HL-60 (cell line): ENCODE measurements around the gene ITPR3.

Source experiments
- DNase-seq, 2 experiments: peaks; one replicate each; pipeline ENCODE4 v3.0.0-alpha.2; 2010 to 2020; ENCODE audit warnings: low read depth in 1 of 2, low spot score in 1 of 2
- H3K27ac ChIP-seq: fragments of 250-450 bp; sonication (Bioruptor Pico); replicated peaks from 2 replicates; pipeline ENCODE4 v1.5.1; 2020; ENCODE audit warnings: mild to moderate bottlenecking, moderate library complexity
- H3K27me3 ChIP-seq: fragments of 250-450 bp; sonication (Bioruptor Pico); 2 replicates; pipeline ENCODE4 v1.5.1; 2021; ENCODE audit warnings: mild to moderate bottlenecking, moderate library complexity; ENCODE audit not compliant: insufficient read depth, poor library complexity, severe bottlenecking
- H3K4me3 ChIP-seq: replicated peaks from 2 replicates; pipeline ENCODE4 v1.5.1; 2011; ENCODE audit warnings: mild to moderate bottlenecking, control low read depth, low read length; ENCODE audit not compliant: insufficient read depth
- GABPA ChIP-seq: IDR thresholded peaks from 2 replicates; pipeline ENCODE4 v1.6.1; 2012; ENCODE audit warnings: low read depth
- POLR2AphosphoS5 ChIP-seq: IDR thresholded peaks from 2 replicates; pipeline ENCODE4 v1.6.1; 2012; ENCODE audit warnings: low read depth
- REST ChIP-seq: IDR thresholded peaks from 2 replicates; pipeline ENCODE4 v1.6.1; 2012; ENCODE audit warnings: low read depth; ENCODE audit not compliant: insufficient replicate concordance
- SPI1 ChIP-seq: IDR thresholded peaks from 2 replicates; pipeline ENCODE4 v1.6.1; 2012; ENCODE audit warnings: low read depth, mild to moderate bottlenecking, borderline replicate concordance
- TF ChIP-seq, protein P1 (sequence below): IDR thresholded peaks from one replicate; pipeline ENCODE4 v1.5.1; 2011; ENCODE audit warnings: low read length, control low read depth, inconsistent platforms; ENCODE audit not compliant: insufficient read depth

ITPR3 gene

DNA sequence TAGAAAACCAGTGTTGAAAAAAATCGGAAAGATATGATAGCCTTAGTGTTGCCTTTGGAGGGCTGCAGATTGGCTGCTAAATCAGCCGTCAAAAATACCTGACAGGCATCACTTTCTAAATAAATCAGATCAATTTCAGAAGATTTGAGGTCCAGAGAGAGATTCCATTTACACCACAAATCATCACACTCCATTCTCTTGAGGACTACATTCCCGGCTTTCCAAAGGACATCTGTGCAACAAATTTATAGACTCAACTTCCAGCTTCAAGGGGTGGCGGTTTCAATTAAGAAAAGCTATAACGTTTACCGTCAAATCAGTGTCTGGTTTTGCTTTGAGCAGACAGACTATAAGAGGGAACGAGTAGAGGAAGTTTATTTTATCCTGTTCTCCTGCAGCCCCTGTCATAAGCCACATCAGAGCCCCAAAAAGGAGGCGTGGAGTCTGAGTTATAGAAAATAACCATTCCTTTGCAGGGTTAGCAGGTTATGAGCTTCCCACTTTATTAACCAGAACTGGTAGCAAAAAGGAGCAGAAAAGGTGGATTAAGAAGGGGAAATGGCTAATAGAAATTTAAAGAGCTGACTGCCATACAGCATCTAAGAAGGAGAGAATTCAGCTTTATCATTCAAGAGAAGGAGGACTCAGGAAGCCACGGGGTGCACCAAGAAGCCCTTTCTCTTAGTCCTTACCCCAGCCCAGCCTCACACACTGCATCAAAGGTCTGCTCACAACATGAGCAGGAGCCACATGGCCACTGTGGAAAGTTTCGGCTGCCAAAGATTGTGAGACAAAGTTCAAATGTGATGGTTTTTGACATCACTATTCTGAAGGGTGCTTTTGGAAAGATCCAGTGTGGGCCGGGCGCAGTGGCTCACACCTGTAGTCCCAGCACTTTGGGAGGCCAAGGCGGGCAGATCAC, 103.2 kb downstream of the ITPR3 start:
- H3K4me3 ChIP-seq: no peak overlapping the region
- DNase-seq: no peak
- no peak overlapping the region for H3K27ac ChIP-seq
- TF ChIP-seq, protein P1, sequence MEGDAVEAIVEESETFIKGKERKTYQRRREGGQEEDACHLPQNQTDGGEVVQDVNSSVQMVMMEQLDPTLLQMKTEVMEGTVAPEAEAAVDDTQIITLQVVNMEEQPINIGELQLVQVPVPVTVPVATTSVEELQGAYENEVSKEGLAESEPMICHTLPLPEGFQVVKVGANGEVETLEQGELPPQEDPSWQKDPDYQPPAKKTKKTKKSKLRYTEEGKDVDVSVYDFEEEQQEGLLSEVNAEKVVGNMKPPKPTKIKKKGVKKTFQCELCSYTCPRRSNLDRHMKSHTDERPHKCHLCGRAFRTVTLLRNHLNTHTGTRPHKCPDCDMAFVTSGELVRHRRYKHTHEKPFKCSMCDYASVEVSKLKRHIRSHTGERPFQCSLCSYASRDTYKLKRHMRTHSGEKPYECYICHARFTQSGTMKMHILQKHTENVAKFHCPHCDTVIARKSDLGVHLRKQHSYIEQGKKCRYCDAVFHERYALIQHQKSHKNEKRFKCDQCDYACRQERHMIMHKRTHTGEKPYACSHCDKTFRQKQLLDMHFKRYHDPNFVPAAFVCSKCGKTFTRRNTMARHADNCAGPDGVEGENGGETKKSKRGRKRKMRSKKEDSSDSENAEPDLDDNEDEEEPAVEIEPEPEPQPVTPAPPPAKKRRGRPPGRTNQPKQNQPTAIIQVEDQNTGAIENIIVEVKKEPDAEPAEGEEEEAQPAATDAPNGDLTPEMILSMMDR: no peak
- no peak for TF ChIP-seq GABPA
- no peak for TF ChIP-seq REST
- no peak for TF ChIP-seq POLR2AphosphoS5
- no peak for TF ChIP-seq SPI1
- H3K27me3 ChIP-seq: peaks cover 11% of the 10 kb centered on the region

DNA sequence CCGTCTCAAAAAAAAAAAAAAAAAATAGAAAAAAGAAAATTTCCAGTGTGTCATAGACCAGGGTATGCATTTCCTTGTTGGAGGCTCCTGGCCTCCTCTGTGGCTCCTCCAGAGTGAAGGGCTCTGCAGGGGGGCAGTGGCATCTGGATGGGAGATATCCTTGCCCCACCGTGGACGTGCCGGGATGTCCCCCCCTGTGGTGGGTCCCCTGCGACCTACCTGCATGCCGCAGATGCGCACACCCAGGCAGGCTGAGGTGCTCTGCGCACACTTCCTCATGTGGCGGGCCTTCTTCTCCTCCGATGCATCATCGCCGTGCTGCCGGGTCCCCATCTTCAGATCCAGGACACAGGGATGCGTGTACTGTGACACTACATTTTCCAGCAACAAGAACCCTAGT, 104.1 kb downstream of the ITPR3 start:
- Histone ChIP-seq H3K27me3 (peaks cover 11% of the 10 kb centered on the region), H3K27ac (no peak overlapping the region)

More for the DNA sequence above, 104.1 kb downstream of the ITPR3 start:
- H3K4me3 ChIP-seq: no peak overlapping the region
- TF ChIP-seq SPI1 (no peak), GABPA (no peak), REST (no peak)
- TF ChIP-seq, protein P1: no peak
- no peak for DNase-seq
